Mucosa of descending colon (tissue), 3 donors: ENCODE results near the gene SH3PXD2B. TPM values are rescaled to one million over a fixed set of nuclear protein-coding genes. Genes with fewer than 3 reads are reported as not detected.

Experiments
- ATAC-seq: fragments of 200-7000 bp; cut with Tn5 transposase; one replicate; pipeline ENCODE4 v1.9.1; 2020; ENCODE audit warnings: mild to moderate bottlenecking, moderate library complexity
- DNase-seq, 3 donors: peaks; one replicate each; pipeline ENCODE4 v3.0.0-alpha.2; 2020
- H3K36me3 ChIP-seq: fragments of 200-600 bp; one replicate; pipeline ENCODE4 v1.8.0; 2021; ENCODE audit warnings: low read depth, mild to moderate bottlenecking
- H3K4me1 ChIP-seq: fragments of 200-600 bp; one replicate; pipeline ENCODE4 v1.8.0; 2021; ENCODE audit warnings: low read depth, mild to moderate bottlenecking
- H3K4me3 ChIP-seq: fragments of 200-600 bp; one replicate; pipeline ENCODE4 v1.8.0; 2021; ENCODE audit warnings: mild to moderate bottlenecking
- H3K9me3 ChIP-seq: fragments of 200-600 bp; one replicate; pipeline ENCODE4 v1.8.0; 2021; ENCODE audit warnings: mild to moderate bottlenecking
- intact Hi-C, 2 donors: fragments of 100-400 bp; cut with DNase I in 1 of 2; cut with micrococcal nuclease in 1 of 2; formaldehyde crosslinking; loops; one replicate each; pipeline versions ENCODE4 v1.11.0 to v1.11.1; 2022; cut with DNase I, micrococcal nuclease
- total RNA-seq, 3 donors: library from RNA; stranded (reverse); fragmentation: NEBNext Ultra II Directional in 2 of 3; extraction: Animal tissue kit (Norgen Biotek cat#: 25700) in 2 of 3; gene quantifications; one replicate each; pipeline versions ENCODE4 v1.2.1 to v1.2.4, GENCODE V29; 2021 to 2023
- TF ChIP-seq, protein P1 (sequence below): fragments of 200-600 bp; IDR thresholded peaks from one replicate; pipeline ENCODE4 v1.8.0; 2022; ENCODE audit warnings: antibody characterized with exemption, mild to moderate bottlenecking
- donor health status: DM: no; HTN: no; CAD: no; lungs with moderate emphysema.
- donor health status: DM: no; HTN: no; CAD: no.
- donor health status: DM: no; HTN: yes; CAD: no.

SH3PXD2B gene
- total RNA-seq, 3 donors from 2014 or later, result 5.4 to 28.7 (median 19.9) TPM

DNA sequence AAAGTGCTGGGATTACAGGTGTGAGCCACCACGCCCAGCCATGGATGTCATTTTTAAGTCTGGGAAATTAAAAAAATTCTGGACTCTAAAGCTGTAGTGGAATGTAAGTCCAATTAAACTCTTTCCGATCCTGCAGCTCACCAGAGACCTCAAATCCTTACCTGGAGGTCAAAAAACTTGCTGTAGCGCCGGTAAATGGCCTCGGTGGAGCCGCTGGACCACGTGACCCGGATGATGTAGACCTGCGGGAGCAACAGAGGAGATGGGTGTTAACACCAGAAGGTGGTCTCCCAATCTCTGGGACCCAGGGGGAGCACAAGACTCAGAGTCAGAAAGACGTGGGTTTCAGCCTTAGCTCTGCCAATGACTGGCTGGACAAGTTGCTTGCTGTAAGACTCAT, 32.1 kb downstream of the SH3PXD2B start:
- peaks cover 27% of the 10 kb centered on the region for H3K4me1 ChIP-seq
- no peak for ATAC-seq
- TF ChIP-seq, protein P1, sequence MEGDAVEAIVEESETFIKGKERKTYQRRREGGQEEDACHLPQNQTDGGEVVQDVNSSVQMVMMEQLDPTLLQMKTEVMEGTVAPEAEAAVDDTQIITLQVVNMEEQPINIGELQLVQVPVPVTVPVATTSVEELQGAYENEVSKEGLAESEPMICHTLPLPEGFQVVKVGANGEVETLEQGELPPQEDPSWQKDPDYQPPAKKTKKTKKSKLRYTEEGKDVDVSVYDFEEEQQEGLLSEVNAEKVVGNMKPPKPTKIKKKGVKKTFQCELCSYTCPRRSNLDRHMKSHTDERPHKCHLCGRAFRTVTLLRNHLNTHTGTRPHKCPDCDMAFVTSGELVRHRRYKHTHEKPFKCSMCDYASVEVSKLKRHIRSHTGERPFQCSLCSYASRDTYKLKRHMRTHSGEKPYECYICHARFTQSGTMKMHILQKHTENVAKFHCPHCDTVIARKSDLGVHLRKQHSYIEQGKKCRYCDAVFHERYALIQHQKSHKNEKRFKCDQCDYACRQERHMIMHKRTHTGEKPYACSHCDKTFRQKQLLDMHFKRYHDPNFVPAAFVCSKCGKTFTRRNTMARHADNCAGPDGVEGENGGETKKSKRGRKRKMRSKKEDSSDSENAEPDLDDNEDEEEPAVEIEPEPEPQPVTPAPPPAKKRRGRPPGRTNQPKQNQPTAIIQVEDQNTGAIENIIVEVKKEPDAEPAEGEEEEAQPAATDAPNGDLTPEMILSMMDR, result no peak
- no peak for DNase-seq
- no peaks in the 10 kb centered on the region for H3K9me3 ChIP-seq
- no peak overlapping the region for H3K4me3 ChIP-seq
- no peaks in the 10 kb centered on the region for H3K36me3 ChIP-seq
- intact Hi-C loops, result no loop called here

DNA sequence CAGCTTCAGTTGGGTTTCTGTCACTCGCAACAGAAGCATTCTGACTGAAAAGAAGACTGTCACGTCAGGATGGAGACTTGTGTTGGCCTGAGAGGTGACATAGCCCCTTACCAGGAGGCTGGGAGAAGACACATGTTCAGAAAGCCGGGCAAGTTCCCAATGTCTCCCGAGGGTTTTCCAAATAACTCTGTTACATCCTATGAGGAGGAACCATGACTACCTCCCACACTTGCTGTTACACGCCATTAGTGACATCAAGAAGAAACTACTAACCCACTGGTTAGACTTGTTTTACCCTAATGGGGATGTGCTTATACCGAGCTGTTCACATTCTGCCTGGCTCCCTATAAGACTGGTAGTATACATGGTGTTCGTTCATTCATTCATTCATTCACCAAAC, 33.3 kb downstream of the SH3PXD2B start:
- Histone ChIP-seq H3K9me3 (no peaks in the 10 kb centered on the region), H3K36me3 (no peaks in the 10 kb centered on the region), H3K4me1 (peaks cover 27% of the 10 kb centered on the region), H3K4me3 (no peak overlapping the region)
- DNase-seq (no peak), ATAC-seq (no peak)
- intact Hi-C loops, result no loop called here
- TF ChIP-seq, protein P1, result no peak

DNA sequence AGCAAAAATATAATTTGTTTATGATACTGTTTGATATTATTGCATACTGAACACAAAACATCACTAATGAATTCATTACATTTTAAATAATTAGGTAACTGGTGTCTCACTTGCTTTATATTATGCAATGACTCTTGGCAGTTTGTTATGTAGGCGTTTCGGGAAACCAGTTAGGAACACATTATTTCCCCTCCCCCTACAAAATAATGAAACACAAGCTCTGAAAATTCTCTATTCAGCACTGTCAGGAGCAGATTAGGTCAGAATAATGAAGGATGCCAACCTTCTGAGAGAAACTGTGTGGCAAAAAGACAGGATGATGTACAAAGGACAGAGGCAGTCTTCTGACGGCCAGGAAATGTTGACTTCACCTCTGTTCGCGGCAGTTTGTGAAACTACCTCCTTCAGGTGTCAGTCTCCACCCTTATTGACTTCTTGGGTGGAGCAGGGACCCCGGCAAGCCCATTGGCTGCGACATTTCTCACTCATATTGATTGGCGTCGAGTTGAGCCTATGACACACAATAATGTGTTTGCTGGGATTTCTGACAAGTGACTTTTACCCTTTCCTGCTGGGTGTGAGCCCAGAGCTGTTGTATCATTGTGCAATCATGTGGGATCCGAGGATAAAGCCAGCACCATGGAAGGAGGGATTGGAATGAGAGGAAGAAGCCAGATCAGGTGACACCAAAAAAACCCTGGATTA, 33.9 kb downstream of the SH3PXD2B start:
- TF ChIP-seq, protein P1, result no peak
- Histone ChIP-seq H3K36me3 (no peaks in the 10 kb centered on the region), H3K4me1 (peaks cover 27% of the 10 kb centered on the region), H3K4me3 (no peak overlapping the region), H3K9me3 (no peaks in the 10 kb centered on the region)
- peak; percentile 83 to 92 (median 86) for DNase-seq
- peak; percentile 98 for ATAC-seq
- intact Hi-C loops, result no loop called here

DNA sequence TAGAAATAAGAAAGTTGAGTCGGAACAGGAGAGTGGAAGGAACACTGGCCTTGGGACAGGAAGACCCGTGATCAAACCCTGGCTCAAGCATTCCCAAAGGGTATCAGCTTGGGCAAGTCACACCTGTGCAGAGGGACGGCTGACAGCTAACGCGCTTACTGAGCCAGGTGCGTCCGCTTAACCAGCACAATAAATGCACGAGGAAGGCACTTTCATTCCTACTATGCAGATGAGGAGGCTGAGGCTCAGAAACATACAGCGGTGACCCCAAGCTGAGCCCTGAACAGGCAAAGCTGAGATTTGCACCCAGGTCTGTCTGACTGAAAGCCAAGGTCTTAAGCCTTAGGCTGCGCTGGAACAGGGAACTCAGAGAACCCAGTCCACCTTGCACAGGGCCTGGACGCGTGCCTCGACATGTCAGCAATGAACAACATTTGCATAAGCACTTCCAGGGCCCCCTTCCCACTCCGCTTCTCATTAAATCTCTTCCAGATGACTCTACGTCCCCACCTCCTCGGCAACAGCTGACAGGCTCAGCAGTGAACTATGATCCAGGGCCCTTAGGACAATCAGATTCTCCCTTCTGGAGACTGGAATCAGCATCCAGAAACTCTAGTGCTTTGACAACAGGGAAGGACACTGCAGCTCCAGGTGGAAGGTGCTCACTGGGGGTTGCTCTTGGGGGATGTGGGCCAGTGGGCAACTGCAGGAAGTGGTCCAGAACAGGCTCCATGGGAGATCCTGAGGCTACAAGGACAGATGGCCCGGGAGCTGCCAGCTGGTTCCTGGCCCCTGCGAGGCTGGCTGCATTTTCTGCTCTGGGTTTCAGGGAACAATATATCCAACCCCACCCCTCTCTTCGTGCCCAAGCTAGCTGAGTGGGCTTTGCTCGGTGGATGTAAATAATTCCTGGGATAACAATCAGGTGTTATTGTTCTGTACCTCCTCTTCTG, 35.2 kb downstream of the SH3PXD2B start:
- Histone ChIP-seq H3K4me1 (peaks cover 27% of the 10 kb centered on the region), H3K4me3 (no peak overlapping the region), H3K9me3 (no peaks in the 10 kb centered on the region), H3K36me3 (no peaks in the 10 kb centered on the region)
- DNase-seq (no peak), ATAC-seq (no peak)
- intact Hi-C loops, result no loop called here
- TF ChIP-seq, protein P1, result no peak

DNA sequence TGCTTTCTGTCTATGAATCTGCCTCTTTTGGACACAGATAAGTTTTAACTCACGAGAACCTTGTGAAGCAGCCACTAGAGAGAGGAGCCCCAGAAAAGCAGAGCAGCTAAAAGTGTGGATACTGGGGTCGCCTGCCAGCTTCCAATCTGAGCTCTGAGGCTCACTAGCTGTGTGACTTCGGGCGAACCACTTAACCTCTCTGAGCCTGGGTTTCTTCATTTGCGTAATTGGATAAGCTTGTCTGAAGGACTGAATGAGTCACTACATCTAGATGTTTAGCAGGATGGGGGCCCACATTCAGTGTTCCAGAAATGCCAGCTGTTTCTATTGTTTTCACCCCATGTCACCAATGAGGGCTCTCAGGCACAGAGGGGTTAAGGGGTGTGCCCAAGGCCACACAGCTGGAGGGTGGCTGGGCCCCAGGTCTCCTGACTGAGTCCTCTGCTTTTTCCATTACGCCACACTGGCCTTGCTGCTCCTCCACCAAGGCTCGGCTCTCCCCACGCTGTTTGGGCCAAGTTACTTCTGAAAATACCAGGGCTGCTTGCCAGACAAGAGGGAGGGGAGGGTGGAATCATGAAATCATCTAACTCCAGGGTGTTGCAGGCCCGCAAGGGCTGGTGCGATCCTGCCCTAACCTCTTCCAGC, 36.2 kb downstream of the SH3PXD2B start:
- no peaks in the 10 kb centered on the region for H3K36me3 ChIP-seq
- intact Hi-C loops, result no loop called here
- ATAC-seq, result peak; percentile 26
- H3K9me3 ChIP-seq, result no peaks in the 10 kb centered on the region
- DNase-seq, result peak; percentile 66 to 82 (median 72)
- TF ChIP-seq, protein P1, result no peak
- H3K4me1 ChIP-seq, result peaks cover 35% of the 10 kb centered on the region
- no peak overlapping the region for H3K4me3 ChIP-seq
